ENCODE data around the gene ACACB.

GRCh38 chr12:109239691-109240090, 123.3 kb downstream of the ACACB start:
- TF ChIP-seq CTCF (IDR thresholded peaks at IDR 0.05) (no peak), POLR2A (IDR thresholded peaks at IDR 0.05) (no peak), POLR2AphosphoS5 (IDR thresholded peaks at IDR 0.05; ENCODE audit: insufficient read depth in 1 of 2, low read depth in 1 of 2) (no peak)

Measured in vagina (tissue), 2 donors.